Esophagus squamous epithelium (tissue), 4 donors: ENCODE data around the gene SH3GL3.

Experiments
- CTCF ChIP-seq, 6 experiments: fragments of 450-650 bp in 4 of 6; fragments of 200-600 bp in 2 of 6; sonication (generic) in 2 of 6; IDR thresholded peaks; one replicate each; pipeline ENCODE4 v1.5.1; 2016 to 2019; ENCODE audit warnings: antibody characterized with exemption in 6 of 6, mild to moderate bottlenecking in 4 of 6, moderate library complexity in 4 of 6
- POLR2A ChIP-seq, 4 donors: fragments of 450-650 bp; IDR thresholded peaks; one replicate each; pipeline ENCODE4 v1.6.1; 2017; ENCODE audit warnings: antibody characterized with exemption in 4 of 4, mild to moderate bottlenecking in 4 of 4, moderate library complexity in 3 of 4

GRCh38 chr15:83472151-83472550 is 25.0 kb downstream of the SH3GL3 start:
- TF ChIP-seq CTCF (IDR thresholded peaks at IDR 0.05): no peak
- no peak for TF ChIP-seq POLR2A (IDR thresholded peaks at IDR 0.05)
